K562 (cell line): ENCODE results near the gene SCAP. TPM values are rescaled to one million over a fixed set of nuclear protein-coding genes. Genes with fewer than 3 reads are reported as not detected.

Experiments used
- ARID2 ChIP-seq: fragments of 450-650 bp; IDR thresholded peaks from 2 replicates; pipeline ENCODE4 v1.6.1; 2017; ENCODE audit warnings: antibody characterized with exemption, mild to moderate bottlenecking
- CBX8 ChIP-seq: fragments of 200-600 bp; sonication (generic); IDR thresholded peaks from 2 replicates; pipeline ENCODE4 v1.6.1; 2012; ENCODE audit warnings: borderline replicate concordance, mixed run types, low read depth, mild to moderate bottlenecking, moderate library complexity, mixed read lengths, low read length, control low read depth, inconsistent platforms; ENCODE audit not compliant: poor library complexity, severe bottlenecking; ENCODE audit errors: extremely low read depth
- CCAR2 ChIP-seq: fragments of 200-400 bp; formaldehyde crosslinking; IDR thresholded peaks from 2 replicates; pipeline ENCODE4 v1.6.1; 2017; ENCODE audit warnings: mild to moderate bottlenecking, low read depth, low read length
- DMBX1 ChIP-seq: fragments of 250-450 bp; sonication (Bioruptor Pico); IDR thresholded peaks from 2 replicates; pipeline ENCODE4 v1.8.0; 2022; ENCODE audit warnings: inconsistent platforms, mild to moderate bottlenecking, moderate library complexity, borderline replicate concordance
- EP300 ChIP-seq: IDR thresholded peaks from 2 replicates; pipeline ENCODE4 v1.6.1; 2012; ENCODE audit warnings: low read length, improper control_type of control experiment
- ETS2 ChIP-seq: IDR thresholded peaks from 2 replicates; pipeline ENCODE4 v1.6.1; 2016; ENCODE audit warnings: borderline replicate concordance, missing genetic modification characterization, mild to moderate bottlenecking, moderate library complexity, missing compliant biosample characterization; ENCODE audit not compliant: poor library complexity, severe bottlenecking
- GTF2B ChIP-seq: IDR thresholded peaks from 2 replicates; pipeline ENCODE4 v1.6.1; 2011; ENCODE audit not compliant: insufficient read length; ENCODE audit errors: extremely low read depth
- HSF4 ChIP-seq: fragments of 250-450 bp; sonication (Bioruptor Pico); IDR thresholded peaks from 2 replicates; pipeline ENCODE4 v2.1.2; 2022; ENCODE audit warnings: mild to moderate bottlenecking, moderate library complexity, borderline replicate concordance
- IRF2 ChIP-seq: sonication (generic); formaldehyde crosslinking; IDR thresholded peaks from 2 replicates; pipeline ENCODE4 v1.8.1; 2022; ENCODE audit warnings: mild to moderate bottlenecking, missing genetic modification reagents
- L3MBTL2 ChIP-seq: fragments of 450-650 bp; IDR thresholded peaks from 2 replicates; pipeline ENCODE4 v1.6.1; 2016; ENCODE audit warnings: mild to moderate bottlenecking, moderate library complexity
- NR1H2 ChIP-seq: sonication (generic); formaldehyde crosslinking; IDR thresholded peaks from 2 replicates; pipeline ENCODE4 v1.4.0; 2020; ENCODE audit warnings: mild to moderate bottlenecking, missing genetic modification reagents
- RAD21 ChIP-seq, 2 experiments: fragments of 250-450 bp in 1 of 2; fragments of 450-650 bp in 1 of 2; sonication (Bioruptor Pico) in 1 of 2; formaldehyde crosslinking in 1 of 2; IDR thresholded peaks in 1 of 2; conservative IDR thresholded peaks in 1 of 2; 2 replicates each; pipeline versions ENCODE4 v1.4.0 to v1.8.0; 2020 to 2022; ENCODE audit warnings: mild to moderate bottlenecking in 2 of 2, moderate library complexity in 1 of 2
- ZBED1 ChIP-seq: IDR thresholded peaks from 2 replicates; pipeline ENCODE4 v1.6.1; 2014
- ZFP30 ChIP-seq: fragments of 250-450 bp; sonication (Bioruptor Pico); IDR thresholded peaks from 2 replicates; pipeline ENCODE4 v1.8.0; 2022; ENCODE audit warnings: moderate library complexity, mild to moderate bottlenecking, inconsistent platforms, borderline replicate concordance
- ZNF143 ChIP-seq: sonication (generic); formaldehyde crosslinking; IDR thresholded peaks from 2 replicates; pipeline ENCODE4 v1.9.0; 2022; ENCODE audit warnings: mild to moderate bottlenecking, missing genetic modification reagents
- ZNF174 ChIP-seq: fragments of 250-450 bp; sonication (Bioruptor Pico); IDR thresholded peaks from 2 replicates; pipeline ENCODE4 v1.4.0; 2020; ENCODE audit warnings: mild to moderate bottlenecking
- ZNF232 ChIP-seq: sonication (generic); formaldehyde crosslinking; IDR thresholded peaks from 2 replicates; pipeline ENCODE4 v1.8.0; 2022; ENCODE audit warnings: mild to moderate bottlenecking, missing genetic modification reagents
- ZNF24 ChIP-seq: fragments of 450-650 bp; IDR thresholded peaks from 2 replicates; pipeline ENCODE4 v1.6.1; 2016
- ZNF707 ChIP-seq: fragments of 250-450 bp; sonication (Bioruptor Pico); conservative IDR thresholded peaks from 2 replicates; pipeline ENCODE4 v1.8.0; 2022; ENCODE audit warnings: inconsistent platforms, mild to moderate bottlenecking, moderate library complexity
- polyA plus RNA-seq, 8 experiments: library from polyadenylated mRNA; depleted of rRNA in 4 of 8; stranded (reverse) in 5 of 8; unstranded in 3 of 8; fragments of >200 nt; fragmentation: Nextera tagmentation in 2 of 8; fragmentation: Illumina TruSeq in 1 of 8; extraction: Ambion mirVana in 2 of 8; extraction: Trizol in 1 of 8; gene quantifications; 2 replicates each; pipeline versions ENCODE4 v1.2.1 to v1.2.3, GENCODE V29; 2011 to 2014; ENCODE audit warnings: inconsistent platforms in 1 of 8, missing spikeins in 1 of 8
- total RNA-seq, 7 experiments: library from RNA; depleted of rRNA in 6 of 7; stranded (reverse); fragments of >200 nt in 6 of 7; fragmentation: Illumina TruSeq in 2 of 7; extraction: Trizol in 2 of 7; gene quantifications; 2 replicates each; pipeline versions ENCODE4 v1.2.1 to v1.2.3, GENCODE V29; 2011 to 2021; ENCODE audit warnings: low replicate concordance in 1 of 7
- TF ChIP-seq, protein P1 (sequence below): fragments of 450-650 bp; IDR thresholded peaks from 2 replicates; pipeline ENCODE4 v1.6.1; 2017; ENCODE audit warnings: antibody characterized with exemption
- TF ChIP-seq, protein P2 (sequence below), 2 experiments: fragments of 450-650 bp in 1 of 2; sonication (generic) in 1 of 2; formaldehyde crosslinking in 1 of 2; IDR thresholded peaks in 1 of 2; conservative IDR thresholded peaks in 1 of 2; 2 replicates each; pipeline versions ENCODE4 v1.6.1 to v1.8.1; 2016 to 2023; ENCODE audit warnings: mild to moderate bottlenecking in 2 of 2, moderate library complexity in 2 of 2, inconsistent platforms in 1 of 2, missing genetic modification reagents in 1 of 2
- TF ChIP-seq, protein P3 (sequence below): fragments of 450-650 bp; formaldehyde crosslinking; IDR thresholded peaks from 2 replicates; pipeline ENCODE4 v1.4.0; 2022; ENCODE audit warnings: missing genetic modification characterization

The SCAP gene
- total and polyA plus RNA-seq, 9 of the 15 experiments (the other 6 are each of a cell fraction or from before 2014, with no cell fraction given) = 2.6 to 104 (median 37.8) TPM

DNA sequence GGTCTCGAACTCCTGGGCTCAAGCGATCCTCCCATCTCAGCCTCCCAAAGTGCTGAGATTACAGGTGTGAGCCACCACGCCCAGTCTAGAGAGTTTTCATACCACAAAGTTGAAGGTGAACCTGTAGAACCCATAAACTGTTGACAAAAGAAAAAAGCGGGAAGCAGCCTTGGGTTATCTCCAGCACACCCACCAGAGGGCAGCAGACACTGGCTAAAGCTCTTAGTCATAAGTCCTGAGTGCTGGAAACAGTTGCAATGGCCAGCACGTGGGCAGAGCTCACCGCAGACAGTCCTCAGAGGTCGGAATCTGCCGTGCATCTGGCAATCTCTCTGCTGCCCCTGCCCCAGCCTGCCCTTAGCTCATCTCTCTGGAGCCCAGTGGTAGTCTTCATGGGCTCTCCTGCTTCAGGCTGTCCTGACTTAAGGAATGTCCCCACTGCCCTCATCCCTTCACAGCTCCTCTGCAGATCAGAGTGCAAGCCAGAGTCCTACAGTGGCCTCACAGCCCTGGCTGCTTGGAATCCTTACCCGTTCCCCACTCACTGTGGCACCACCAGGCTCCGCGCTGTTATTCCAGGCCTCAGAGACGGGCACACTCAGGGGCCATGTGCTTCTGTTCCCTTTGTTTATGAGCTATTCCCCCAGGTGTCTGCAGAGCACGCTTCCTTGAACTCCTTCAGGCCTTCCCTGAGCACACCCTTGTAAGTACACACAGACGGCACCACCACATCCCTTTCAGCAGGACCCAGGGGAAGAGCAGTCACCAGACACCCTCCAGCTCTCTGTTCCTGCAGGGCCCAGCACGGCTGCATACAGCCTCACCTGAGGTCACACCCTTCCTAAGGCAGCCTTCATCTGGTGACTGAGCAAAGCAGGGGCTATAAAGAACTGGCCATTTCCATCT lies 46.6 kb upstream of the SCAP start (continued):
- TF ChIP-seq, protein P1, sequence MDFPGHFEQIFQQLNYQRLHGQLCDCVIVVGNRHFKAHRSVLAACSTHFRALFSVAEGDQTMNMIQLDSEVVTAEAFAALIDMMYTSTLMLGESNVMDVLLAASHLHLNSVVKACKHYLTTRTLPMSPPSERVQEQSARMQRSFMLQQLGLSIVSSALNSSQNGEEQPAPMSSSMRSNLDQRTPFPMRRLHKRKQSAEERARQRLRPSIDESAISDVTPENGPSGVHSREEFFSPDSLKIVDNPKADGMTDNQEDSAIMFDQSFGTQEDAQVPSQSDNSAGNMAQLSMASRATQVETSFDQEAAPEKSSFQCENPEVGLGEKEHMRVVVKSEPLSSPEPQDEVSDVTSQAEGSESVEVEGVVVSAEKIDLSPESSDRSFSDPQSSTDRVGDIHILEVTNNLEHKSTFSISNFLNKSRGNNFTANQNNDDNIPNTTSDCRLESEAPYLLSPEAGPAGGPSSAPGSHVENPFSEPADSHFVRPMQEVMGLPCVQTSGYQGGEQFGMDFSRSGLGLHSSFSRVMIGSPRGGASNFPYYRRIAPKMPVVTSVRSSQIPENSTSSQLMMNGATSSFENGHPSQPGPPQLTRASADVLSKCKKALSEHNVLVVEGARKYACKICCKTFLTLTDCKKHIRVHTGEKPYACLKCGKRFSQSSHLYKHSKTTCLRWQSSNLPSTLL = no peak
- no peak for TF ChIP-seq DMBX1 (CRISPR knock-in tag)
- TF ChIP-seq CBX8 = no peak
- TF ChIP-seq EP300 = peak; percentile 52
- TF ChIP-seq ZBED1 = no peak; the same call in 1 of the 2 replicates
- TF ChIP-seq NR1H2 (CRISPR knock-in tag) = no peak
- no peak for TF ChIP-seq ZNF174 (CRISPR knock-in tag)
- no peak for TF ChIP-seq ETS2 (tag)
- TF ChIP-seq, protein P2, sequence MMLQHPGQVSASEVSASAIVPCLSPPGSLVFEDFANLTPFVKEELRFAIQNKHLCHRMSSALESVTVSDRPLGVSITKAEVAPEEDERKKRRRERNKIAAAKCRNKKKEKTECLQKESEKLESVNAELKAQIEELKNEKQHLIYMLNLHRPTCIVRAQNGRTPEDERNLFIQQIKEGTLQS (IDR thresholded peaks at IDR 0.05) = 0 out of 2 replicates have a peak, but pooled peaks have one; percentile 20
- TF ChIP-seq, protein P2 (CRISPR knock-in tag; conservative IDR thresholded peaks at IDR 0.05) = peak; percentile 76
- no peak for TF ChIP-seq ZFP30 (CRISPR knock-in tag)
- TF ChIP-seq ZNF143 (CRISPR knock-in tag) = no peak
- TF ChIP-seq RAD21 (CRISPR knock-in tag; conservative IDR thresholded peaks at IDR 0.05 in 1 of 2, IDR thresholded peaks at IDR 0.05 in 1 of 2) = peak; percentile 98 to 100
- TF ChIP-seq, protein P3, sequence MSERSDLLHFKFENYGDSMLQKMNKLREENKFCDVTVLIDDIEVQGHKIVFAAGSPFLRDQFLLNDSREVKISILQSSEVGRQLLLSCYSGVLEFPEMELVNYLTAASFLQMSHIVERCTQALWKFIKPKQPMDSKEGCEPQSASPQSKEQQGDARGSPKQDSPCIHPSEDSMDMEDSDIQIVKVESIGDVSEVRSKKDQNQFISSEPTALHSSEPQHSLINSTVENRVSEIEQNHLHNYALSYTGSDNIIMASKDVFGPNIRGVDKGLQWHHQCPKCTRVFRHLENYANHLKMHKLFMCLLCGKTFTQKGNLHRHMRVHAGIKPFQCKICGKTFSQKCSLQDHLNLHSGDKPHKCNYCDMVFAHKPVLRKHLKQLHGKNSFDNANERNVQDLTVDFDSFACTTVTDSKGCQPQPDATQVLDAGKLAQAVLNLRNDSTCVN (CRISPR knock-in tag) = no peak
- 0 out of 2 replicates have a peak, but pooled peaks have one; percentile 11 for TF ChIP-seq HSF4 (CRISPR knock-in tag)
- peak; percentile 65; the same call in 1 of the 2 replicates for TF ChIP-seq ZNF24
- no peak for TF ChIP-seq GTF2B
- no peak for TF ChIP-seq ZNF707
- TF ChIP-seq IRF2 (CRISPR knock-in tag) = no peak
- TF ChIP-seq L3MBTL2 = peak; percentile 100
- TF ChIP-seq CCAR2 = no peak
- TF ChIP-seq ZNF232 = peak; percentile 65; the same call in 1 of the 2 replicates
- peak; percentile 96 for TF ChIP-seq ARID2
